T-helper 1 cell treated with Interleukin-12 subunit alpha and Interleukin-12 subunit beta and Interleukin-4 antibody, amounts not matched to agents 30 μg/mL and 1 μg/mL, for 36 hours (primary cell): ENCODE measurements around the gene GRIN2C.

Experiments used
- H3K27ac Mint-ChIP-seq: one replicate; pipeline ENCODE4 v1.8.0; 2021; ENCODE audit warnings: mild to moderate bottlenecking, mixed read lengths
- H3K27me3 Mint-ChIP-seq: one replicate; pipeline ENCODE4 v1.8.0; 2021; ENCODE audit warnings: low read depth, mixed read lengths
- H3K36me3 Mint-ChIP-seq: one replicate; pipeline ENCODE4 v1.8.0; 2021; ENCODE audit warnings: low read depth, mixed read lengths
- H3K4me1 Mint-ChIP-seq: one replicate; pipeline ENCODE4 v1.8.0; 2021; ENCODE audit warnings: low read depth, mixed read lengths
- H3K4me3 Mint-ChIP-seq: one replicate; pipeline ENCODE4 v1.8.0; 2021; ENCODE audit warnings: mild to moderate bottlenecking, moderate library complexity, mixed read lengths
- H3K9me3 Mint-ChIP-seq: one replicate; pipeline ENCODE4 v1.8.0; 2021; ENCODE audit warnings: mixed read lengths

Gene GRIN2C

DNA sequence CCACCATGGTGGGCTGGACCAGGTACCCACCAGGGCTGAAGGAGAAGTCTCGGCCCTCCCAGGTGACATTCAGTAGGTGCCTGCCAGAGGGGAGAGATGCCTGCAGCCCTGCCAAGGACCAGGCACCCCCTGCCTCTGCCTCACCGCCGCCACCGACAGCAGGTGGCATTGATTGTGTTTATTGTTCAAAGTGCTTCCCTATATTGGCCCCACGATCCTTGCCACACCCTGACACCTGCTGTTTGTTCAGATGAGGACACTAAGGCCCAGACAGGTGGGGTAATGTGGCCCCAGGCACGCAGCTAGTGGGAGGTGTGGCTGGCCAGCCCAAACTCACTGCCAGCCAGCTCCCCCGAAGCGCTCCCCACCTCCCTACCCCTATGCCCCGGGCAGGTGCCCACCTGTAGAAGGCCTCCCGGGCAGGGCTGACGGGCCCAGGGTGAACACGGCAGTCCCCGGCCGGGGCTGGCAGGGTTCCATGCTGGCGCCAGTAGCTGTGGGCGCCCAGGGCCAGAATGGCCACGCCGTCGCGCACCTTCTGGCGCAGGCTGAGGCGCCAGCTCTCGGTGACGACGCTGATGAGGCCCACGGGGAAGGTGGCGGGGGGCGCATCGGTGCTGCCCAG is 8.0 kb downstream of the GRIN2C start:
- Mint-ChIP-seq H3K27ac (no peak overlapping the region), H3K27me3 (peaks cover 42% of the 10 kb centered on the region), H3K9me3 (no peaks in the 10 kb centered on the region), H3K4me3 (no peak overlapping the region), H3K4me1 (peaks cover 9% of the 10 kb centered on the region), H3K36me3 (no peaks in the 10 kb centered on the region)

DNA sequence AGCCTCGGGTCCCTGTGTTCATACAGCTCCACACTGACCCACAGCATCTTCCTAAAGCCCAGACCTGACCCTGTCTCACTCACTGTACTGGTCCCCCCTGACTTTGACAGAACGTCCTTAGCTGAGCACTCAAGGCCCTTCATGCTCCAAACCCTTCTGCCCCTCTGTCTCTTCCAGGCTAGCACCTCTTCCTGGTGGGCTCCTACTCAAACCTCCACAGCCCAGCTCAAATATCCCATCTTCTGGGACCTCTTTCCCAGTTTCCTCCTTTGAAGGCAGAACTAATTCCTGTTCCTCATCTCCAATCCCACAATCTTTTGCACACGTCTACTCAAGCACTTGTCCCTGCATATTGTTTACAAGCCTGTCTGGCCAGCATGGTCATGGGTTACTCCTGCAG is 8.8 kb downstream of the GRIN2C start:
- no peak overlapping the region for H3K27ac Mint-ChIP-seq
- no peak overlapping the region for H3K4me3 Mint-ChIP-seq
- H3K27me3 Mint-ChIP-seq: peaks cover 34% of the 10 kb centered on the region
- H3K36me3 Mint-ChIP-seq: no peaks in the 10 kb centered on the region
- peaks cover 9% of the 10 kb centered on the region for H3K4me1 Mint-ChIP-seq
- H3K9me3 Mint-ChIP-seq: no peaks in the 10 kb centered on the region

DNA sequence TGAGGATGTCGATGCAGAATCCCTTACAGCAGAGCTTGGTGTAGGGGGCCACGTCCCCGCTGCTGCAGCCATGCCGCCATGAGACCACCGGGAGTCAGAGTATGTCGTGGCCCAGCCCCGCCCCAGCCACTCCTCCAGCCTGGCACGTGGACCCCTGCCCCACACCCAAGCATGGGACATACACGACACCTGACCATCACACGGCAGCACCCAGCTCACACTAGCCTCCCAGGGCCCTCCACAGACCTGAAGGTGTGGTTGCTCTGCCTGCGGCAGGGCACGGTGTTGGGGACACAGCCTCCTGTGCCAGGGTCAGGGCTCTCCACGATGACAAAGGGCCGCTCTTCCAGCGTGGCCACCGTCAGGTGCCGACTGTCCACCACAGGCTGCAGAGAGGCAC is 9.4 kb downstream of the GRIN2C start:
- peaks cover 9% of the 10 kb centered on the region for H3K4me1 Mint-ChIP-seq
- no peaks in the 10 kb centered on the region for H3K9me3 Mint-ChIP-seq
- peaks cover 28% of the 10 kb centered on the region for H3K27me3 Mint-ChIP-seq
- no peaks in the 10 kb centered on the region for H3K36me3 Mint-ChIP-seq
- H3K27ac Mint-ChIP-seq: no peak overlapping the region
- H3K4me3 Mint-ChIP-seq: no peak overlapping the region

DNA sequence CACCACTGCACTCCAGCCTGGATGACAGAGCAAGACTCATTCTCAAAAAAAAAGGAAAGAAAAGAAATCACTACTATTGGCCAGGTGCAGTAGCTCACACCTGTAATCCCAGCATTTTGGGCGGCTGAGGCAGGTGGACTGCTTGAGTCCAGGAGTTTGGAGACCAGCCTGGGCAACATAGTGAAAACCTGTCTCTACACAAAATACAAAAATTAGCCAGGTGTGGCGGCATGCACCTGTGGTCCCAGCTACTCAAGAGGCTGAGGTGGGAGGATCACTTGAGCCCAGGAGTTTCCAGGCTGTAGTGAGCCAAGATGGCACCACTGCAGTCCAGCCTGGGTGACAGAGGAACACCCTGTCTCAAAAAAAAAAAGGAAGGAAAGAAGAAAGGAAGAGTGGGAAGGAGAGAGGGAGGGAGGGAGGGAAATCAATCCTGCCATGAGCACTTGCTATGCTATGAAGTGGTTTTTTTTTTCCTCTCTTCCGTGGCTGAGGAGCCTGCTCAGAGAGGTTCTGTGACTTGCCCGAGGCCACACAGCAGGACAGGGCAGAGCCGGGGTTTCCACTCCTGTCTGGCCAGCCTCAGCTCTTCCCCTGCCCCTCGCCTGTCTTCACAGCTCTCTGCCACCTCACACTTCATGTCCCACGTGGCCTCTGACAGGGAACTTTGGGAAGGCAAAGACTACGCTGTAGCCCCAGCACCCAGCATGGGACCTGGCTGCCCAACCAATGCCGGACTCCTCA is 10.9 kb downstream of the GRIN2C start:
- H3K4me3 Mint-ChIP-seq: no peak overlapping the region
- peaks cover 3% of the 10 kb centered on the region for H3K36me3 Mint-ChIP-seq
- no peaks in the 10 kb centered on the region for H3K9me3 Mint-ChIP-seq
- H3K4me1 Mint-ChIP-seq: peaks cover 9% of the 10 kb centered on the region
- H3K27ac Mint-ChIP-seq: no peak overlapping the region
- peaks cover 26% of the 10 kb centered on the region for H3K27me3 Mint-ChIP-seq

DNA sequence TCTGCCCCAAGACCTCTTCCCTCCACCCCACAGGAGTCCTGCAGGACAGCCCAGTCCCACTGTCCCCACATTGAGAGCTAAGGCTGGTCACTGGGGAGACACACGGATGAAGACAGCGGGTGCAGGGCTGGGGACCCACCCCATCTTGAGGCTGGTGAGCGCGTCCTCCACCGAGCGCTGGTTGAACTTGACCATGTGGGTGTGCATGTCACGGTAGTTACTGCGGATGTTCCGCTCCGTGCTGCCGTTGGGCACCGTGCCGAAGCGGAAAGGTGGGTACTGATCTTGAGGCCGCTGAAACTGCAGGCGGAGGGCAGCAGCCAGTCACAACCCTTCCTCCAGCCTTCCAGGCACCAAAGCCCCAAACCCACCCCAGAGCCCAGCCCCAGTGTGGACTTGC is 13.1 kb downstream of the GRIN2C start:
- Mint-ChIP-seq H3K27ac (no peak overlapping the region), H3K36me3 (peaks cover 3% of the 10 kb centered on the region)

DNA sequence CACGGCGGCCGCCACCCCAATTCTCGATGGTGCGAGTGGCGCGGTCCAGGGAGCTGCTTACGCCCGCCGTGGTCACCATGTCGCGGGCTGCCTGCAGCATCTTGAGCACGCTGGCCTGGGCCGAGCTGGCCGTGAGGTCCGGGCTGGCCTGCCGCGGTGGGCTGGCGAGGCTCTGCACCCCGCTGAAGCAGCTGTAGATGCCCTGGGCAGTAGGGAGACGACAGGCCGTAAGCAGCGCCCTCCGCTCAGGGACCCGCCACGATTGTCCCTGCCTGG is 16.4 kb downstream of the GRIN2C start:
- Mint-ChIP-seq H3K27me3 (peaks cover 25% of the 10 kb centered on the region), H3K4me1 (peaks cover 7% of the 10 kb centered on the region), H3K36me3 (peaks cover 3% of the 10 kb centered on the region), H3K27ac (no peak overlapping the region), H3K9me3 (no peaks in the 10 kb centered on the region), H3K4me3 (no peak overlapping the region)

More for the DNA sequence above, 13.1 kb downstream of the GRIN2C start:
- Mint-ChIP-seq H3K4me3 (no peak overlapping the region), H3K4me1 (no peaks in the 10 kb centered on the region), H3K27me3 (peaks cover 25% of the 10 kb centered on the region), H3K9me3 (no peaks in the 10 kb centered on the region)

DNA sequence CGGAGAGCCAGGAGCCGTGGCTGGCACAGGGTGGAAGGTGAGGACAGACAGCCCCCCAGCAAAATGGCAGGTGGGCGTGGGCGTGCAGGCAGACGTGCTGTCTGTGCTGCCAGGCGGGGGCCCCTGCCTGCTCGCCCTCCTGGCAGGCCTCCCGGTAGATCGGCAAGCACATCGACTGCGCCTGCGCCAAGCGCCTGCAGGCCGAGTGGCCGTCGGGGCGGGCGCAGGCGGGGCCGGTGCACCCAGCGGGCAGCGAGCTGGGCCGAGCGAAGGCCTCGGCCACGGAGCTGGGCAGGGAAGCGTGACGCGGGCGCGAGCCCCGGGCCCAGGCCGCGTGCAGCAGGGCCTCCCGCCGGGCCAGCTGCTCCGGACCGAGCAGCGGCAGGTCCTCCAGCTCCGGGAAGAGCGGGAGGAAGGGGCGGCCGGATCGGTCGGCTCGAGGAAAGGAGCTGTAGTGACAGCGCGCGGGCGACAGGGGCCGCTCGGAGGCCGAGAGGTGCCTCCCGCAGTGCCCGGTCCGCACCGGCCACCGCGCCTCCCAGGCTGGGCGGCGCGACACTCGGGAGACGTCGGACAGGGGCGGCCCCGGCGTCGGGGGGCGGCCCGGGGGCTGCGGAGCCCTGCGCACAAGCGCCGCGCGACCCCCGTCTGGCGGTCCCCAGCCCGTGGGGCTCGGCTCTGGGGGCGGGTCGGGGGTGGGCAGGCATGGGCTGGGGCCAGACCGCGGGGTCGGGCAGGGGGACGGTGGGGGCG is 16.9 kb downstream of the GRIN2C start:
- H3K4me3 Mint-ChIP-seq: no peak overlapping the region
- no peaks in the 10 kb centered on the region for H3K9me3 Mint-ChIP-seq
- H3K4me1 Mint-ChIP-seq: peaks cover 7% of the 10 kb centered on the region
- H3K36me3 Mint-ChIP-seq: peaks cover 3% of the 10 kb centered on the region
- H3K27me3 Mint-ChIP-seq: peaks cover 25% of the 10 kb centered on the region
- no peak overlapping the region for H3K27ac Mint-ChIP-seq

DNA sequence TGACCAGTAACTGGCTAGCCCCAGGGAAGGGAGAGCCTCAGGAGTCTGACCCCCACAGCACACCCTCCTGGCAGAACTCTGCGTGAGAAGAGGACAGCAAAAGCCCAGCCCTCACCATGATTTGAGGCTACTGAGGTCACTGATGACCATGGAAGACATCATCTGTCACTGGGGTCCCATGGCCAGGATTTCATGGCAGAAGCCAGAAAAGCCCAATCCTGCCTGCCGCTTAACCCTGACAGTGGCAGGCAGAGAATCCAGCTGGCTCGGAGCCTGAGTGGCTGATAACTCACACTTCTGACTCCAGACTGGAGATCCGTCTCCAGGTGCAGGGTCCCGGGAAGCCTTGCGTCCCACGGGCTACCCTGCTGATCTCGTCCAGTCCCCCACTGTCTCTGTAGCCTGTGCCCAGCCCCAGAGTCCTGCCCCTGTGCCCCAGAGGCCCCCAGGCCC is 17.5 kb downstream of the GRIN2C start:
- H3K9me3 Mint-ChIP-seq: no peaks in the 10 kb centered on the region
- peaks cover 25% of the 10 kb centered on the region for H3K27me3 Mint-ChIP-seq
- H3K36me3 Mint-ChIP-seq: peaks cover 3% of the 10 kb centered on the region
- peaks cover 7% of the 10 kb centered on the region for H3K4me1 Mint-ChIP-seq
- no peak overlapping the region for H3K27ac Mint-ChIP-seq
- no peak overlapping the region for H3K4me3 Mint-ChIP-seq

DNA sequence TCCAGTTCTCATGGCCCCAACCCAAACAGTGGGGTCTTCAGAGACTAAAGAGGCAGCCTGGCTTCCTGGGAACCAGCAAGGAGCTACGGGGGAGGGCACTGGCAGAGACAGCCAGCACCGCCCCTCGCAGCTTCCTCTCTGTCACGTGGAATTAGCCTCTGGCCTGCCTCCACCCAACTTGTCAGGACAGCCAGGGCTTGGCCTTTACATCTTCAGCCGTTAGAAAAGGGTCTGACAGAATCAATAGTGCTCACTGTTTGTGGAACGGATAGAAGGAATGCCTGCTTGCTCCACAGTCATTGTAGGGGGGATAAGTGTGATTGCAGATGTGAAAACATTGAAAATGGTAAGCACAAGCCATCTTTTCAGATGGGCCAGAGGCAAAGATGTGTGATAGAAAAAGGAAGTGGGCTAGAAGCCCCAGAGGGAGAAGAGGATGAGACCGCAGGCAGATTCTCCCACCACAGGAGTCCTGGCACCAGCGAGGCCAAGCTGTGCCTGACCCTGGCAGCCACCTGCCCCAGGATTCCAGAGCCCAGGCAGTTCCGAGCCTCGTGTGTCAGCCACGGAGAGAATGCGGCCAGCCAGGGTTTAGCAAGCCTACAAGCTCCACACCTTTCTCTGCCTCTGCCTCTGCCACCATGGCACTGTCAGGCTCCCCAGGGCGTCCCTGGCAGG is 18.6 kb downstream of the GRIN2C start:
- no peak overlapping the region for H3K27ac Mint-ChIP-seq
- H3K27me3 Mint-ChIP-seq: peaks cover 25% of the 10 kb centered on the region
- no peaks in the 10 kb centered on the region for H3K9me3 Mint-ChIP-seq
- no peak overlapping the region for H3K4me3 Mint-ChIP-seq
- H3K4me1 Mint-ChIP-seq: peaks cover 7% of the 10 kb centered on the region
- peaks cover 5% of the 10 kb centered on the region for H3K36me3 Mint-ChIP-seq

DNA sequence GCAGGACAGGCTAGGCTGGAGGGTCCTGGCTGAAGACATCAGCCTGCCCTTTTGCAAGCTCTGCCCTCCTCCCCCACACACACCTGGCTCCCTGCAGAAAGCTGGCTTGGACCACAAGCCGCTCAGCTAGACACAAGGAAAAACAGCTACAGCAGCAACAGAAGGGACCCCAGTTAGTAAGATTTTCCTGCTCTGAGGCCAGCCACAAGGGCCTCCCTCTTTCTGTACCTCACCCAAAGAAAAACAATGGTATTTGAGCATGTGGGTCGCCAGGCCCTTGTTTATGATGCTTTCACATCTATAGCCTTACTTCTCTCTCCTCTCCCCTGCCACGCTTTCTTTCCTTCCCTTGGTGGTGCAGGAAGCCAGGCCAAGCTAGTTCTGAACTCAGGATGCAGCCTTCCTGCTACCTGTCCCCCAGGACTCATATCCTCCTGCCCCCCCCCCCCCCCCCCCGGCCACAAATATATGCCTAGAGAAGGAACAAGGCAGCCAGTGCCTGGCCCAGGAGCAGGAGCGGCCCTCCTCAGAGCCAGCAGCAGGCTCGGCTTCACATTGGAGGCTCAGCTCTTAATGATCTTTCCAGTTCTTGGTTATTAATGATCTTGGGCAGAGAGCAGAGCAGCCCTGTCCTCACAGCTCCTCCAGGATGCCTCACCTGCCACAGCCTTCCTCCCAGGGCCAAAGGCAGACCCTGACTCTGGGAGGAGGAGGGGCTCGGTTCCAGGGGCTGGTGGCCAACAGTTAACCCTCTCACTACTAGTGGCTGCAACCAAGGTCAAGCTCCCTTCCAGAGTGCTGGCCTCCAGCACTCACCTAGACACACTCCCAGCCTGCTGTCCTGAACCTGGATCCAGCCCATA is 19.5 kb downstream of the GRIN2C start:
- peaks cover 5% of the 10 kb centered on the region for H3K36me3 Mint-ChIP-seq
- H3K4me1 Mint-ChIP-seq: peaks cover 7% of the 10 kb centered on the region
- no peak overlapping the region for H3K4me3 Mint-ChIP-seq
- no peaks in the 10 kb centered on the region for H3K9me3 Mint-ChIP-seq
- H3K27ac Mint-ChIP-seq: peak overlapping the region; percentile 36
- H3K27me3 Mint-ChIP-seq: peaks cover 25% of the 10 kb centered on the region

DNA sequence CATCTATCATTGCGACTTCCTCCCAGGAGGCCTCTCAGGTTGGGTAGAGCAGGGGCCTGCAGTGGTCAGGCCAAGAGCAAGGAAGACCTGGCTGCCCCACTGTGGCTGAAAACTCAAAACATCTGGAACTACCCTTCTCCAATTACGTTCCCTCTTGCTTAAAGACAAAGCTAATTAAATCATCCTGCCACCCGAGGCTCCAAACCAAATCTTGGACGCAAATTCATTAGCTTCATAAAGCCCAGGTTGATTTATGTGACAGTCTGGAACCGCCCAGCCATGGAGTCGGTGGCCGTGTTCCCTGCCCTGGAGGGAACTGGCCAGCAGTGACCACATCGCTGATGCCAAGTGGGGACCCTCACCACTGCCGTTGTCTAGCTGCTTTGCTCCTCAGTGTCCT is 21.4 kb downstream of the GRIN2C start:
- peaks cover 7% of the 10 kb centered on the region for H3K4me1 Mint-ChIP-seq
- H3K4me3 Mint-ChIP-seq: no peak overlapping the region
- H3K27me3 Mint-ChIP-seq: peaks cover 12% of the 10 kb centered on the region
- no peaks in the 10 kb centered on the region for H3K9me3 Mint-ChIP-seq
- H3K36me3 Mint-ChIP-seq: peaks cover 2% of the 10 kb centered on the region
- H3K27ac Mint-ChIP-seq: no peak overlapping the region

DNA sequence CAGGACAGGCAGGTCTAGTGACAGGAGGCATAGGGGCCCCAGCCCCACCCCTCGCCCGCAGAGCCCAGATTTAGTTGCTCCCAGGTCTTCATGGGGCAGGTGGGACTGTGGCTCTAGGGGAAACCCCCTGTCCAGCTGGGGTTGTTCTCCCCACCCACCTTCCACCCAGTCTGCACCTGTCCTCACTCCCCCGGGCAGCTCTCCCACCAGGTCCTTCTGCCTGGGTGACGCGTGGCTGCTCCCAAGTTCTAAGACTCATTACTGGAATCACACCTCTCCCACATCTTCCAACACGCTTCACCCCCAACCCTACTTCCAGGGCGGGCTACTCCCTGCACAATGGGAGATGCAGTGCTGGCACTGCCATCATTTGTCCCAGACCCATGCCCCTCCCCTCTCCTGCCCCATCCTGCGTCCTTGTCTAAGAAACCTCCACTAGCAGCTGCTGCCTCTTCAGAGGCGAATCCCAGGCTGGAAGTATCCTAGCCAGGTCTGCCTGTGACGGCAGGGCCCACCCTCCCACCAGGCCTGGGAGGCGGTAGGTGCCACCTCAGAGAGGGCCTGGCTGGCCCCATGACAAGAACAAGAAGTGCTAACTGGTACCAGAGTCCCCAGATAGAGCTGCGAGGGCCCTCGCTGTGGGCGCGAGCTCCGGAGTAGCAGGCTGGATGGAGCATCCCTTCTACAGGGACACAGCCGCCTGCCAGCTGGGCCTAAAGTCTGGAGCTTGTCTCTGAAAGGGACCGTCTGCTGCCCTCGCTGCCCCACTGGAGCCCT is 22.8 kb downstream of the GRIN2C start:
- peaks cover 2% of the 10 kb centered on the region for H3K36me3 Mint-ChIP-seq

DNA sequence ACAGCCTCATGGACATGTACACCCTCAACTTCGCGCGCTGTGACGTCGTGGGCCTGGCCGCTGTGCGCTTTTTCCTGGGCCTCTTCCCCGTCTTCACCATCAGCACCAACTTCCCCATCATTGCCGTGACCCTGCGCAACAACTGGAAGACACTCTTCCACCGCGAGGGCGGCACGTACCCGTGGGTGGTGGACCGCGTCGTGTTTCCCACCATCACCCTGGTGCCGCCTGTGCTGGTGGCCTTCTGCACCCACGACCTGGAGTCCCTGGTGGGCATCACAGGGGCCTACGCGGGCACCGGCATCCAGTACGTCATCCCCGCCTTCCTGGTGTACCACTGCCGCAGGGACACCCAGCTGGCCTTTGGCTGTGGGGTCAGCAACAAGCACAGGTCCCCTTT is 23.5 kb downstream of the GRIN2C start:
- no peak overlapping the region for H3K4me3 Mint-ChIP-seq
- peaks cover 3% of the 10 kb centered on the region for H3K27me3 Mint-ChIP-seq
- no peak overlapping the region for H3K27ac Mint-ChIP-seq
- H3K36me3 Mint-ChIP-seq: peaks cover 2% of the 10 kb centered on the region
- peaks cover 7% of the 10 kb centered on the region for H3K4me1 Mint-ChIP-seq
- H3K9me3 Mint-ChIP-seq: no peaks in the 10 kb centered on the region

More for the DNA sequence above, 22.8 kb downstream of the GRIN2C start:
- Mint-ChIP-seq H3K9me3 (no peaks in the 10 kb centered on the region), H3K27me3 (peaks cover 8% of the 10 kb centered on the region), H3K4me3 (no peak overlapping the region), H3K4me1 (peaks cover 7% of the 10 kb centered on the region), H3K27ac (no peak overlapping the region)
